ENCODE results near the gene OCLN.
"Not testable (repeated sequence)": the region's sequence is repeated elsewhere in the genome, so short reads cannot be mapped to it uniquely, and the experiment has no call there.

OCLN gene

DNA sequence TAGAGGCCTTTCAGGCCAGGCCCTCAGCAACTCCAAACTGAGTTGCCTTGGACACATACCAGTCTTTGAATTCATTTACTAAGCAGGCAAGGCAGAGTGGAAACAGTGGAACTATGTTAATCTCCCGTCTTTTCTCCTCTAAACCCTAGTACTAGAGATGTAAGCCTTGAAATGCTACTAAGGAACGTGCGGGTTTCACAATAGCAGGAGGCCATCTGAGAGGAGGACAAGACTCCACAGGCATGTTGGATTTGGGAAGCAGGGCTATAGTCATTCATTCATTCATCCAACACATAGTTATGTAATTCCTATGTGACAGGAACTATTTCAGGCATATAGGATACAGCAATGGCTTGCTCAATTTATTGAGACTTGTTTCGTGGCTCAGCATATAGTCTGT is 3.3 kb upstream of the OCLN start:
- no peak for DNase-seq (ENCODE audit: insufficient read length, low spot score)
- FAIRE-seq = no peak

DNA sequence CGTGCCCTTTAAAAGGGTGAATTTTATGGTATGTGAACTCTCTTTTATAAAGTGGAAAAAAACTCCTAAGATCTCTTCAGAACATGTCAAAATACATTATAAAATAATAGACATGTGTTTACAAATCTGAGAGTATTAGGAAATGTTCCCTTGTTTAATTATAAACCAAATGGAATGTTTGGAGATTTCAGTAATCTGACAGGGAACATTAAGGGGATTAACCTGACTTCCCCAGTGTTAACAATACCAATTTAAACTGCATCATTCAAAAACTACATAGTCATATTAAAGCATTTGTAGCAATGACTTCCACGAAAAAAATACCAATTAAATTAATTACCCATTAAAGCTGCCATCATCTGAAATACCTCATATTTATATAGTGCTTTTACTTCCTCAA is 1.6 kb upstream of the OCLN start:
- FAIRE-seq (no peak), DNase-seq (ENCODE audit: insufficient read length, low spot score) (no peak)

GRCh38 chr5:69491838-69492390 is 676 bp upstream of the OCLN start:
- DNase-seq (ENCODE audit: insufficient read length, low spot score) = no peak
- FAIRE-seq = no peak

- FAIRE-seq = no peak
- DNase-seq (ENCODE audit: insufficient read length, low spot score) = peak; percentile 30
These were observed 369 bp downstream of the OCLN start for GRCh38 chr5:69492923-69493395.

DNA sequence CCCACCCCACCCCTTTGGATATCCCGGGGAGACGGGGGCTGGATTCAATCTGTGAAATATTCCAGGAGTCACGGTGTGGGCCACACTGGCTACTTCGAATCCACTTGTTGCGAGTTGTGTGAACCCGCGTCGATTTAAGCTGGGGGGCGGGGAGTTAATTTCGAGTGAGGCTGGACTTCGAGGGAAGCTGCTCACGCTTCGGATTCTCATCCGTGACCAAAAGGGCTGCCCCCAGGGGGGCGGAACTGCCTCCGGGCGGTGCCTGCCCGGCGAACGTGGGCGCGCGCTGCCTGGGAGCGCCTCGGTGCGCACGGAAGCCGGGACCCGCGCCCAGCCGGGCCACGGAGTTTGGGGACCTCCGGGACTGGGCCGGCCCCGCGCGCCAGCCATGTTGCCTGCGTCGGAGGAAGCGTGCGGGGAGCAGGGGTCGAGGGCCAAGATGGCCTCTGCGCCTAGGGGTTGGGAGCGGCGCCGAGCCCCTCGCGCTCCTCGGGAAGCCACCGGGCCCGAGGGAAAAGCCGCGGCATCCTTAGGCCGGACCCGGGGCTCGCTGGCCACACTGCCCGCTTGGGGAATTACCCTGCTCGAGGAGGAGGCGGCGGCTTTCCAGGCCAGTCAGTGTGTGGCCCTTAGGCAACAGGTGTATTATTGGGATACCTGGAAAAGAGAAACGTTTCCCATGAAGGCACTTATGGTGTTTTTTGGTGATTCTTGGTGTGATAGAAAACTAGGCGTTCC is 975 bp downstream of the OCLN start:
- DNase-seq (ENCODE audit: insufficient read length, low spot score) (peak; percentile 47), FAIRE-seq (peak; percentile 82)

GRCh38 chr5:69494452-69494851 is 1.9 kb downstream of the OCLN start:
- DNase-seq (ENCODE audit: insufficient read length, low spot score) (no peak), FAIRE-seq (no peak)

- FAIRE-seq (no peak), DNase-seq (ENCODE audit: insufficient read length, low spot score) (no peak)
These were observed 4.5 kb downstream of the OCLN start for GRCh38 chr5:69497006-69497520.

GRCh38 chr5:69498384-69498783 is 5.8 kb downstream of the OCLN start:
- FAIRE-seq = no peak
- DNase-seq (ENCODE audit: insufficient read length, low spot score) = no peak

DNA sequence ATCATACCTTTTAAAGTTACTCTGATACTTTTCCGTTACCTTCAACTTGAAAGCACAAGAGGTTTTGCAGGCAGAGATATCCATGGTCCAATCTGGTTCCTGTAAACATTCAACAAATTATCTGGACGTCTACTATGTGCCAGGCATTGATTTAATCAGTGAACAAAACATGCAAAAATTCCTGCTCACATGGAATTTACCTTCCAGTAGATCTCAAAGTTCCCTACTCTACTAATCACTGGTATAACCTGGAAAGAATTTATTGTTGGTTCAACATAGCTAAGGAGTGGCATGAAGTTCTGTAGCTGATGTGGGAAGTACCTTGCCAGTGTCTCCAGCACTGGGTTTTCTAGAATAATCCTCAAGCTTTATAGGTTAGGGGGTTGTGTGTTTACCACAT is 9.8 kb downstream of the OCLN start:
- no peak for DNase-seq (ENCODE audit: insufficient read length, low spot score)
- FAIRE-seq = no peak

- peak; percentile 60 for DNase-seq (ENCODE audit: insufficient read length, low spot score)
These were observed 10.3 kb downstream of the OCLN start for GRCh38 chr5:69502767-69503488.

DNA sequence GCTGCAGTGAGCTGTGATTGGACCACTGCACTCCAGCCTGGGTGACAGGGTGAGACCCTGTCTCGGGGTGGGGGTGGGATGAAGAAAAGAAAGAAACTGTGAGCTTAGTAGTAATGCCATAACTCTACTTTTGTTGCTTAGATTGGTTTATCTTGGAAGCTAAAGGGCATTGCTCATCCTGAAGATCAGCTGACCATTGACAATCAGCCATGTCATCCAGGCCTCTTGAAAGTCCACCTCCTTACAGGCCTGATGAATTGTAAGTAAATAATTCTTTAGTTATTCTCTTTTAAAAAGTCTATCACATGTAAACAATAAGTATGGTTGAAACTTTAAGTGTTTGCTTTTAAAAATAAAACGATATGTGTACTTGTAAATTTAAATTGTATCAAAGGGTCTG is 11.4 kb downstream of the OCLN start:
- DNase-seq (ENCODE audit: insufficient read length, low spot score) = no peak
- no peak for FAIRE-seq

More at GRCh38 chr5:69502767-69503488, 10.3 kb downstream of the OCLN start:
- peak; percentile 52 for FAIRE-seq

DNA sequence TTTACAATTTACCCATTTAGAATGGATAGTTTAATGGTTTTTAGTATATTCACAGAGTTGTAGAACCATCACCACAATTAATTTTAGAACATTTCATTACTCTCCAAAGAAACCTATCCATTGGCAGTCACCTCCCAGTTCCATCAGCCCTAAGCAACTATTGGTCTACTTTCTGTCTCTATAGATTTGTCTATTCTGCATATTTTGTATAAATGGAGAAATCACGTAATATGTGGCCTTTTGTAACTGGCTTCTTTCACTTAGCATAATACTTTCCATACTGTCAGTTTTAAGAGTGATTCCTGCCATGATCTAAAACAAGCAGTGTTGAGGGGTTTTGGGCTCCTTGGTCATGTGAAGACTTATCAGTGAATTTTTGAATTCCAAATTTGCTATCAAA is 12.7 kb downstream of the OCLN start:
- no peak for DNase-seq (ENCODE audit: insufficient read length, low spot score)
- no peak for FAIRE-seq

GRCh38 chr5:69509212-69509611 is 16.6 kb downstream of the OCLN start:
- DNase-seq (ENCODE audit: insufficient read length, low spot score) (no peak), FAIRE-seq (peak; percentile 46)

DNA sequence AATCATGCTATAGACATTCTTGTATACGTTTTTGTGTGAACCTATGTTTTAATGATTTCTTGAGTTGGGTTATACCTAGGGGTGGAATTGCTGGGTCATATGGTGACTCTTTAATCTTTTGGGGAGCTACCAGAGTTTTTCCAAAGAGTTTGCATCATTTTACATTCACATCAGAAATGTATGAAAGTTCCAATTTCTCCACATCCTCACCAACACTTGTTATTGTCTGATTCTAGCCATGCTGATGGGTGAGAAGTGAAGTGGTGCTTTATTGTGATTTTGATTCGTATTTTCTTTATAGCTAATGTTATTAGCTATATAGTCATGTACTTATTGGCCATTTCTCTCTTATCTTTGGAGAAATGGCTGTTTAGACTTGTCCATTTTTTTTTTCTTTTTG is 18.1 kb downstream of the OCLN start:
- FAIRE-seq = no peak

DNA sequence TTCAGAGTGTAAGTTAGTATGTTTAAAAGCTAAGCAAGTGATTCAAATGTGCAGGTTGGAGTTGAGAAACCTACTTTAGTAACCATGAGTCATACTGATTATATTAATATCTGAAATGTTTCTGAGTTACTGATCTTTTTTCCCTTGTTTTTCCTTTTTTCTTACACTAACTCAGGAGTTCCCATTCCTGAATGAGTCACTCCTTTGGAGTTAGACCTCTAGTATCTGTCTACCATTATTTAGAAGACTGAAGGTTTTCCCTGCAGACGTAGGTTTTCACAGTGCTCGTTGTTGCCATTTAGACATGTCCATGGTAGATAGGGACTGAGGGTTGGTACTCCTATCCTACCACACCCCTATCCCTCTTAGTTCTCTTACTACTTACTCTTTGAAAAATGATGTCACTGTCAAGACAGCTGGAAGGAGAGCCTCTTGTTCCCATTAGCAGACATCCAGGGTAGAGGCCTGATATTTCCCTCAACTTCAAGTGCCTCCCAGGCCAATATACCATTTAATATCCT is 20.2 kb downstream of the OCLN start:
- no peak for FAIRE-seq
- peak; percentile 40 for DNase-seq (ENCODE audit: insufficient read length, low spot score)

More for the DNA sequence above, 18.1 kb downstream of the OCLN start:
- DNase-seq (ENCODE audit: insufficient read length, low spot score) = no peak

DNA sequence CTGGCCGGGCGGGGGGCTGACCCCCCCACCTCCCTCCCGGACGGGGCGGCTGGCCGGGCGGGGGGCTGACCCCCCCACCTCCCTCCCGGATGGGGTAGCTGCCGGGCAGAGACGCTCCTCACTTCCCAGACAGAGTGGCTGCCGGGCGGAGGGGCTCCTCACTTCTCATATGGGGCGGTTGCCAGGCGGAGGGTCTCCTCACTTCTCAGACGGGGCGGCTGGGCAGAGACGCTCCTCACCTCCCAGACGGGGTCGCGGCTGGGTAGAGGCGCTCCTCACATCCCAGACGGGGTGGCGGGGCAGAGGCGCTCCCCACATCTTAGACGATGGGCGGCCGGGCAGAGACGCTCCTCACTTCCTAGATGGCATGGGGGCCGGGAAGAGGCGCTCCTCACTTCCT is 23.0 kb downstream of the OCLN start:
- DNase-seq (ENCODE audit: insufficient read length, low spot score); FAIRE-seq: not testable (repeated sequence)

GRCh38 chr5:69516769-69517168 is 24.2 kb downstream of the OCLN start:
- no peak for FAIRE-seq
- no peak for DNase-seq (ENCODE audit: insufficient read length, low spot score)

DNA sequence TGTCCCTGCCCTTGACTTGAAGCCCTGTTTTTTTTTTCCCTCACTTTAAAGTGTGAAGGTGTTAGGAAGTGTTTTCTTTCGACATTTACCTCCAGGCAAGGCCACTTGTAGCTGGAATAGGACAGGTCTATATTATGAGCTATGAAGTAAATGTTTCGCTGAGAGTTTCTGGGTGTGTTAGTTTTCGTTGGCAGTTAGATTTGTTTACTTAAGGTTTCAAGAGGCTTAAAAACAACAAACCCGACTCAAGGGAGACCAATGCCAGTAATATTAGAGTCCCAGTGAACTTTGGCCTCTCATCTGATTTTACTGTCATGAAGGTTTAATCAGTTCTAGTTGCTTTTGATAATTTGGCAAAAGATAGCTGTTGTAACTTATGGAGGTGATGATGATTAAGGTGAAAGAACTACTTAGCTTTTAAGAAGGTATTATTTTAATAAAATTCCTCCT is 25.2 kb downstream of the OCLN start:
- FAIRE-seq (peak; percentile 51), DNase-seq (ENCODE audit: insufficient read length, low spot score) (no peak)

- DNase-seq (ENCODE audit: insufficient read length, low spot score) (no peak), FAIRE-seq (no peak)
These were observed 26.7 kb downstream of the OCLN start for GRCh38 chr5:69519285-69519684.

DNA sequence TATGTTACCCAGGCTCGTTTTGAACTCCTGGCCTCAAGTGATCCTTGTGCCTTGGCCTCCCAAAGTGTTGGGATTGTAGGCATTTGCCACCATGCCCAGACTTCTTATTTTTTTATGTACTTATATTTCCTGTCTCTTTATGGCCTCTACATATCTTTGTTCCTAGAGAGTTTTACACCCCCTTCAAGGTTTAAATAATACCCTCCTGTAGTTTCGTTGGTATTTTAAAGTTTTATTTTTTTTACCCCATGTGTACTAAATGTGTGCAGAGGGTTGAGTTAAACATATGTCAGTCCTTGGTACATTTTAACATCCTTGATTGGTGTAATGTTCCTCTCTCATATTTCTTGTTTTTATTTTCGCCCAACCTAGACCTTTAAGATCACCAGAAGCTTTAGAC is 29.4 kb downstream of the OCLN start:
- DNase-seq (ENCODE audit: insufficient read length, low spot score) (no peak), FAIRE-seq (no peak)

DNA sequence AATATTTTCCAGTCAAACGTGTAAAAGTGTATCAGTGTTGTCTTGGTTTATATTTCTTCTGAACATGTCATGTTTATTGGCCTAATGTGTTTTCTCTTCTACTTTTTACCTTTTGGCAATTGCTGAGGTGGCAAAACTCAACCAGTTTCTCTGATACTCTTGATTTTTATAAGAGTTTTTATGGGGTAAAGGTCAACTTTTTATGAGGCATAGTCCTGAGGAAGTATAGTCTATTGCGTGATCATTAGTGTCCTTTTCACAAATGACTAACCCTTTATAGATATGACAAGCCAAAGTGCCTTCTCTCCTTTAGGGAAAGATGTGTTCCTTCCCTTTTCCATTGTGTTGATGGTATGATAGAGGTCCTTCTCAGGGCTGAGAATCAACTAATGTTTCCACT is 32.9 kb downstream of the OCLN start:
- DNase-seq (ENCODE audit: insufficient read length, low spot score) (no peak), FAIRE-seq (no peak)

Data from HTR-8/SVneo (cell line).